A549 (cell line): Measurements from ENCODE around the gene SERPINA4. TPM values are rescaled to one million over a fixed set of nuclear protein-coding genes. Genes with fewer than 3 reads are reported as not detected.

Experiments
- CHD4 ChIP-seq: fragments of 200-600 bp; sonication (generic); IDR thresholded peaks from 2 replicates; pipeline ENCODE4 v1.6.1; 2016; ENCODE audit warnings: antibody characterized with exemption, mild to moderate bottlenecking, borderline replicate concordance
- RAD21 ChIP-seq, 2 experiments: fragments of >200 bp in 1 of 2; sonication (Bioruptor Twin) in 1 of 2; formaldehyde crosslinking in 1 of 2; IDR thresholded peaks in 1 of 2; conservative IDR thresholded peaks in 1 of 2; 2 replicates in 1 of 2; 3 replicates in 1 of 2; pipeline ENCODE4 v1.6.1; 2012 to 2018; ENCODE audit warnings: inconsistent platforms in 1 of 2
- polyA plus RNA-seq, 4 experiments: library from polyadenylated mRNA; depleted of rRNA in 3 of 4; stranded (reverse); fragments of >200 nt; fragmentation: RNase III in 1 of 4; extraction: RNeasy Plus Mini Kit Qiagen cat#74134 plus additional on column Dnase treatment in 1 of 4; gene quantifications; 2 replicates in 3 of 4; 3 replicates in 1 of 4; pipeline ENCODE4 v1.2.3, GENCODE V29; 2011 to 2017

SERPINA4 gene
- polyA plus RNA-seq, 2 of the 4 experiments (the other 2 are of a cell fraction): 0.08 TPM; not detected in 1

DNA sequence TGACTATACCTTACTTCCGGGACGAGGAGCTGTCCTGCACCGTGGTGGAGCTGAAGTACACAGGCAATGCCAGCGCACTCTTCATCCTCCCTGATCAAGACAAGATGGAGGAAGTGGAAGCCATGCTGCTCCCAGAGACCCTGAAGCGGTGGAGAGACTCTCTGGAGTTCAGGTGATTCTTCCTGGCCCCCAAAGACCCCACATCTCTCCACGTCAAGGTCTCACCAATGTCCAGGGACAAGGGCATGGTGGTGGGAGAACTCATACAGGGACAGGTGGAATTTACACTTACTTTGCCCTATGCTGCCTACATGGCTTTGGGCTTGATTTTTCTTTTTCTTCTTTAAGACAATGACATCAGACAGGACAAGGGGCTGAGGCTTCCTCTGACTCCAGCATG is 58.1 kb downstream of the SERPINA4 start (continued):
- no peak for TF ChIP-seq RAD21 (conservative IDR thresholded peaks at IDR 0.05 in 1 of 2, IDR thresholded peaks at IDR 0.05 in 1 of 2)
- no peak for TF ChIP-seq CHD4

Other genes starting within 250 kb of the SERPINA4 start
- gene SERPINA6, start 238.1 kb upstream of the SERPINA4 start, polyA plus RNA-seq (2011; rRNA removed): 1.8 and 3.3 TPM in 2 replicates
- 0.38 to 0.43 TPM (median 0.43 TPM) in 3 replicates for gene SERPINA6, start 238.1 kb upstream of the SERPINA4 start, polyA plus RNA-seq (2017; fragmentation: RNase III; extraction: RNeasy Plus Mini Kit Qiagen cat#74134 plus additional on column Dnase treatment)
- not detected in 2 replicates for gene SERPINA2, start 194.7 kb upstream of the SERPINA4 start, polyA plus RNA-seq (2011; rRNA removed)
- gene SERPINA2, start 194.7 kb upstream of the SERPINA4 start, polyA plus RNA-seq (2017; fragmentation: RNase III; extraction: RNeasy Plus Mini Kit Qiagen cat#74134 plus additional on column Dnase treatment): not detected in 3 replicates
- gene SERPINA1, start 172.8 kb upstream of the SERPINA4 start, polyA plus RNA-seq (2011; rRNA removed): 2.2 and 4.1 TPM in 2 replicates
- gene SERPINA1, start 172.8 kb upstream of the SERPINA4 start, polyA plus RNA-seq (2017; fragmentation: RNase III; extraction: RNeasy Plus Mini Kit Qiagen cat#74134 plus additional on column Dnase treatment): 0.24 to 0.34 TPM (median 0.26 TPM) in 3 replicates
- gene SERPINA11, start 108.6 kb upstream of the SERPINA4 start, polyA plus RNA-seq (2011; rRNA removed): not detected in 2 replicates
- gene SERPINA11, start 108.6 kb upstream of the SERPINA4 start, polyA plus RNA-seq (2017; fragmentation: RNase III; extraction: RNeasy Plus Mini Kit Qiagen cat#74134 plus additional on column Dnase treatment): not detected in 3 replicates
- gene SERPINA9, start 85.2 kb upstream of the SERPINA4 start, polyA plus RNA-seq (2011; rRNA removed): not detected in 2 replicates
- not detected in 3 replicates for gene SERPINA9, start 85.2 kb upstream of the SERPINA4 start, polyA plus RNA-seq (2017; fragmentation: RNase III; extraction: RNeasy Plus Mini Kit Qiagen cat#74134 plus additional on column Dnase treatment)
- not detected in 2 replicates for gene SERPINA12, start 52.0 kb upstream of the SERPINA4 start, polyA plus RNA-seq (2011; rRNA removed)
- not detected in 3 replicates for gene SERPINA12, start 52.0 kb upstream of the SERPINA4 start, polyA plus RNA-seq (2017; fragmentation: RNase III; extraction: RNeasy Plus Mini Kit Qiagen cat#74134 plus additional on column Dnase treatment)
- 0.78 and 1.2 TPM in 2 replicates for gene SERPINA5, start 20.0 kb downstream of the SERPINA4 start, polyA plus RNA-seq (2011; rRNA removed)
- gene SERPINA5, start 20.0 kb downstream of the SERPINA4 start, polyA plus RNA-seq (2017; fragmentation: RNase III; extraction: RNeasy Plus Mini Kit Qiagen cat#74134 plus additional on column Dnase treatment): 0.51 to 0.95 TPM (median 0.74 TPM) in 3 replicates
- gene SERPINA3, start 50.9 kb downstream of the SERPINA4 start, polyA plus RNA-seq (2011; rRNA removed): 9.1 and 16.0 TPM in 2 replicates
- 1.4 to 5.5 TPM (median 3.1 TPM) in 3 replicates for gene SERPINA3, start 50.9 kb downstream of the SERPINA4 start, polyA plus RNA-seq (2017; fragmentation: RNase III; extraction: RNeasy Plus Mini Kit Qiagen cat#74134 plus additional on column Dnase treatment)
- 0.17 TPM in 1 of 2 replicates, not detected in the other for gene GSC, start 208.7 kb downstream of the SERPINA4 start, polyA plus RNA-seq (2011; rRNA removed)
- 0.17 to 0.26 TPM (median 0.20 TPM) in 3 replicates for gene GSC, start 208.7 kb downstream of the SERPINA4 start, polyA plus RNA-seq (2017; fragmentation: RNase III; extraction: RNeasy Plus Mini Kit Qiagen cat#74134 plus additional on column Dnase treatment)